Esophagus muscularis mucosa (tissue), 3 donors: Measurements from ENCODE around the gene CLDN24.

Experiments used
- CTCF ChIP-seq, 3 experiments: fragments of 200-600 bp in 2 of 3; fragments of 450-650 bp in 1 of 3; sonication (generic) in 2 of 3; IDR thresholded peaks; one replicate each; pipeline ENCODE4 v1.5.1; 2017 to 2019; ENCODE audit warnings: antibody characterized with exemption in 3 of 3, mild to moderate bottlenecking in 2 of 3, moderate library complexity in 1 of 3
- POLR2A ChIP-seq: fragments of 450-650 bp; IDR thresholded peaks from one replicate; pipeline ENCODE4 v1.6.1; 2017; ENCODE audit warnings: antibody characterized with exemption, moderate library complexity, mild to moderate bottlenecking, low read depth

- TF ChIP-seq POLR2A (no peak), CTCF (IDR thresholded peaks at IDR 0.05) (no peak)
Observed at GRCh38 chr4:183323295-183323694, 1.1 kb upstream of the CLDN24 start.
